Measurements from ENCODE around the gene KIAA0232. TPM values are rescaled to one million over a fixed set of nuclear protein-coding genes. Genes with fewer than 3 reads are reported as not detected.

The KIAA0232 gene
- total and polyA plus RNA-seq, 2 of the 8 experiments (the other 6 are each of a cell fraction or from before 2014, with no cell fraction given) = 5.6 to 23.3 TPM

DNA sequence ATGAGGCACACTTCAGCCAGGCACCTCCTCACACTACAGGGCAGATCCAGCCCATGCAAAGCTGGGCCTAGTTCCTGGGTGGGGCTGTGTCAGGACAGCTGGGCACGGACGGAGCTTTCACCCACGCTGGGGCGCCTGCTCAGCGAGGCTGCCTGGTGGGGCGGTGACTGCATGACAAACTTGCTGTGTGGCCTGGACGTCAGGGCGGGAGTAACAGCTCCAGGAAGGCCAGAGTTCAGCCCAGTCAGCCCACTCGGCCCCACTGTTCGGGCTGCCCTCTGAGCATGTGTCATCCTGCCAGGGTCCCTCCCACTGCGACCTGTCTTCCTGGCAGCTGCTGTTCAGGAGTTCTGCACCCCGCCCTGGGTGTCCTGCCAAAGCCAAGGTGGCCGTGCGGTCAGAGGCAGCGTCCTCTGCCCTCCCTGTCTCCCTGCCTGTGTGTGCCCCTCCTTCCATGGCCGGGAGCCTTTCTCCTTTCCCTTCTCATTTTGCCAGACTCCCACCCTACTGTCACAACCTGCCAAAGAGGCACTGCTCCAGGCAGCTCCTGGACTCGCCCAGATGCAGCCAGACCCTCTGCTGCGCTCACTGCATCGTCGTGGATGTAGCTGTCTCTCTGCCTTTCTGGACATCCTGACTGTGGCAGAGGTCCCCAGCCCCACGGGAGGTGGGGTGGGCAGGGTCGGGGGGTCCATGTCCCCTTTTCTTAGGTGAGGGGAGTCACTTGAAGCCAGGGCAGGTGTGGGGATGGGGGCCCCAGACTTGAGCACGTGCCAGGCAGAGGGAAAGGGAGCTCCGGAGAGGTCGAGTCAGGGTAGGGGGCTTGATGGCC is 33.0 kb upstream of the KIAA0232 start:
- no peak overlapping the region for H4K91ac ChIP-seq (replicated peaks; ENCODE audit: insufficient read length, low read length)
- H3K27me3 ChIP-seq (replicated peaks in 1 of 4; ENCODE audit: control insufficient read depth in 3 of 4, extremely low read depth in 1 of 4, insufficient read depth in 3 of 4, low read length in 3 of 4) = no peaks in the 10 kb centered on the region
- H3K4me1 ChIP-seq (replicated peaks in 1 of 4; ENCODE audit: control insufficient read depth in 3 of 4, insufficient read depth in 4 of 4, low read length in 3 of 4) = peaks cover 0 to 6% (median 0%) of the 10 kb centered on the region in 4 experiments; a peak in 2 of 7 replicates
- H3K18ac ChIP-seq (ENCODE audit: extremely low read depth, low read length) = no peak overlapping the region
- H3K4me2 ChIP-seq (ENCODE audit: insufficient read depth in 1 of 2, low read depth in 2 of 2, low read length in 2 of 2) = no peak overlapping the region
- H3K9me3 ChIP-seq (ENCODE audit: insufficient read depth in 2 of 2, low read depth in 1 of 2, low read length in 1 of 2) = no peaks in the 10 kb centered on the region
- WGBS, 2 experiments (ENCODE audit: extremely low coverage in 1 of 2, insufficient coverage in 1 of 2, insufficient read length in 1 of 2, insufficient replicate concordance in 2 of 2, low coverage in 1 of 2, low lambda C conversion rate in 2 of 2, missing lambda C conversion rate in 1 of 2) = 87% methylated on average over 22 of the region's 25 CpGs; no CpG with 5 or more reads in 1 of the 2 experiments
- no peak overlapping the region for H3K4ac ChIP-seq (replicated peaks; ENCODE audit: insufficient read length, low read depth, low read length)
- no peak overlapping the region for H2AK5ac ChIP-seq (ENCODE audit: low read depth, low read length)
- no peaks in the 10 kb centered on the region for H3K23me2 ChIP-seq (ENCODE audit: low read depth, low read length)
- no peaks in the 10 kb centered on the region for H3K36me3 ChIP-seq (ENCODE audit: control insufficient read depth in 2 of 4, insufficient read depth in 4 of 4, low read length in 3 of 4)
- no peaks in the 10 kb centered on the region for H3K79me2 ChIP-seq (ENCODE audit: control insufficient read depth in 1 of 2, insufficient read depth in 2 of 2, low read length in 2 of 2)
- no peak overlapping the region for H3K9ac ChIP-seq (replicated peaks in 1 of 4; ENCODE audit: extremely low read depth in 1 of 4, low read depth in 3 of 4, low read length in 3 of 4)
- H2BK120ac ChIP-seq (replicated peaks; ENCODE audit: low read depth, low read length) = no peak overlapping the region
- H2BK5ac ChIP-seq (ENCODE audit: low read depth, low read length) = no peak overlapping the region
- H3K4me3 ChIP-seq (ENCODE audit: extremely low read depth in 1 of 4, insufficient read depth in 2 of 4, low read depth in 3 of 4, low read length in 4 of 4) = no peak overlapping the region
- H3K56ac ChIP-seq (replicated peaks; ENCODE audit: insufficient read length, low read depth, low read length) = no peak overlapping the region
- no peaks in the 10 kb centered on the region for H3K79me1 ChIP-seq (ENCODE audit: low read depth, low read length)
- no peak overlapping the region for H4K5ac ChIP-seq (ENCODE audit: insufficient read length, low read depth, low read length)
- H3K27ac ChIP-seq (ENCODE audit: low read depth, low read length) = no peak overlapping the region
- H4K8ac ChIP-seq (ENCODE audit: extremely low read depth, insufficient read depth, low read length) = no peak overlapping the region; the same call in none of the 2 replicates
- H3K23ac ChIP-seq (ENCODE audit: insufficient read length) = no peak overlapping the region
- H3K14ac ChIP-seq (ENCODE audit: insufficient read length) = no peak overlapping the region
- CTCF ChIA-PET (ENCODE audit: partially characterized antibody) = interaction anchor here (0.9 to 1.2 kb wide), 5 partner anchors 9 to 157 kb away, joined by 3 to 6 read pairs (median 3); no protein-coding TSS in a partner anchor
- H2BK20ac ChIP-seq (ENCODE audit: low read length) = no peak overlapping the region
- H2AFZ ChIP-seq (ENCODE audit: low read length) = no peak overlapping the region
- H2BK15ac ChIP-seq (ENCODE audit: low read length) = no peak overlapping the region
- POLR2A ChIA-PET (ENCODE audit: partially characterized antibody) = interaction anchor here (0.7 kb wide), 1 partner anchor 223 kb away, joined by 4 read pairs; no protein-coding TSS in a partner anchor
- FAIRE-seq = no peak
- no peaks in the 10 kb centered on the region for H4K20me1 ChIP-seq (replicated peaks in 1 of 2; ENCODE audit: control insufficient read depth in 1 of 2, insufficient read depth in 2 of 2, low read length in 2 of 2)
- no peak overlapping the region for H2BK12ac ChIP-seq (ENCODE audit: low read depth, low read length)
- no peak for DNase-seq (ENCODE audit: low read depth in 1 of 2, low spot score in 2 of 2)
- TF ChIP-seq, protein P1, sequence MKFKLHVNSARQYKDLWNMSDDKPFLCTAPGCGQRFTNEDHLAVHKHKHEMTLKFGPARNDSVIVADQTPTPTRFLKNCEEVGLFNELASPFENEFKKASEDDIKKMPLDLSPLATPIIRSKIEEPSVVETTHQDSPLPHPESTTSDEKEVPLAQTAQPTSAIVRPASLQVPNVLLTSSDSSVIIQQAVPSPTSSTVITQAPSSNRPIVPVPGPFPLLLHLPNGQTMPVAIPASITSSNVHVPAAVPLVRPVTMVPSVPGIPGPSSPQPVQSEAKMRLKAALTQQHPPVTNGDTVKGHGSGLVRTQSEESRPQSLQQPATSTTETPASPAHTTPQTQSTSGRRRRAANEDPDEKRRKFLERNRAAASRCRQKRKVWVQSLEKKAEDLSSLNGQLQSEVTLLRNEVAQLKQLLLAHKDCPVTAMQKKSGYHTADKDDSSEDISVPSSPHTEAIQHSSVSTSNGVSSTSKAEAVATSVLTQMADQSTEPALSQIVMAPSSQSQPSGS (IDR thresholded peaks at IDR 0.05; ENCODE audit: low read length) = no peak
- TF ChIP-seq ZNF274 (IDR thresholded peaks at IDR 0.05; ENCODE audit: borderline replicate concordance, extremely low read depth, low read length) = no peak
- no peak for TF ChIP-seq CTBP2 (IDR thresholded peaks at IDR 0.05; ENCODE audit: borderline replicate concordance, insufficient read depth, insufficient read length, low read length)
- TF ChIP-seq RAD21 (IDR thresholded peaks at IDR 0.05 in 1 of 2, conservative IDR thresholded peaks at IDR 0.05 in 1 of 2; ENCODE audit: low read depth in 2 of 2, low read length in 2 of 2) = no peak

Data from H1 (cell line).